Cerebellar cortex (tissue), 1 donor: ENCODE data around the gene KIF9.
"Not testable (repeated sequence)": the region's sequence is repeated elsewhere in the genome, so short reads cannot be mapped to it uniquely, and the experiment has no call there.

Experiments used
- DNase-seq: peaks from one replicate; pipeline ENCODE4 v3.0.0-alpha.2; 2015; ENCODE audit warnings: low spot score

Gene KIF9

GRCh38 chr3:47181685-47182084, 100.9 kb downstream of the KIF9 start:
- not testable (repeated sequence) for DNase-seq

- DNase-seq, result not testable (repeated sequence)
Measured at GRCh38 chr3:47180011-47180410, 102.6 kb downstream of the KIF9 start.
